Measurements from ENCODE around the gene LACRT.
A peak's percentile ranks its signal among the peaks of the same experiment; 100 is the strongest.
"Not testable (repeated sequence)": the region's sequence is repeated elsewhere in the genome, so short reads cannot be mapped to it uniquely, and the experiment has no call there.

LACRT gene

DNA sequence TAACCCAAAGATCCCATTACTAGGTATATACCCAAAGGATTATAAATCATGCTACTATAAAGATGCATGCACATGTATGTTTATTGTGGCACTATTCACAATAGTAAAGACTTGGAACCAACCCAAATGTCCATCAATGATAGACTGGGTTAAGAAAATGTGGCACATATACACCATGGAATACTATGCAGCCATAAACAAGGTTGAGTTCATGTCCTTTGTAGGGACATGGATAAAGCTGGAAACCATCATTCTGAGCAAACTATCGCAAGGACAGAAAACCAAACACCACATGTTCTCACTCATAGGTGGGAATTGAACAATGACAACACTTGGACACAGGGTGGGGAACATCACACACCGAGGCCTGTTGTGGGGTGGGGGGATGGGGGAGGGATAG, 4.4 kb upstream of the LACRT start:
- not testable (repeated sequence) for DNase-seq (ENCODE audit: low read depth)

DNA sequence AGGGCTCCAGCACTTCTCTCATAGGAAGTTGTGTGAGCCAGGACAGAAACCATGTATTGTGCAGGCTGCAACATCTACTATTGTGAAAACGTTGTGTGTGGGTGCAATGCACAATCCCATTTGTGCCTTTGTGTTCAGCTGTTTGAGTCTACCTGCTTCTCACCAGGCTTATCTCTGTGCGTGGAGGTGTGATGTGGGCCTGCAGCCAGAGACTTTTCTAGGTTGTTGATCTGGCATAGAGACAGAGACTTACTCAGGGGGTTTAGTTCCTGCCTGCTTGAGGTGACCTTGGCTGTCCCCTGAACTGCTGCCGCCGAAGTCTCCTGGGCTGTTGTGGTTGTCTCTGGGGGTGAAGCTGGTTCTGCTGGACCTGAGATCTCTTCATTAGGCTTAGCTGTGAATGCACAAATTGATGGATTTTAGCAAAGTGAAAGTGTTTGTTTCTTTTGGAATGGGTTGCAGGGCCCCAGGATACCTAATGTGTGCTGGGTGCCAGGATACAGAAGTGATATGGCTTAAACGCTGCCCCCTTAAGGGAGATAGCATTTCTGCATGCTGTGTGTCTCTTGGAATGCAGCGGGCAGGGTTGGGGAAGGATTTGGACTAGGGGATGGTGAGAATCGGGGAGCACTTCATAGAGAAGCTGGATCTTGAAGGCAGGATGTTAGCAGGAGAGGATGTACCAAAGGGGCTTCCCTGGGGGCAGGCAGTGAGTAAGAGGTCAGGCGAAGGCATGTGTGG, 2.5 kb downstream of the LACRT start:
- DNase-seq (ENCODE audit: low read depth) = no peak

DNA sequence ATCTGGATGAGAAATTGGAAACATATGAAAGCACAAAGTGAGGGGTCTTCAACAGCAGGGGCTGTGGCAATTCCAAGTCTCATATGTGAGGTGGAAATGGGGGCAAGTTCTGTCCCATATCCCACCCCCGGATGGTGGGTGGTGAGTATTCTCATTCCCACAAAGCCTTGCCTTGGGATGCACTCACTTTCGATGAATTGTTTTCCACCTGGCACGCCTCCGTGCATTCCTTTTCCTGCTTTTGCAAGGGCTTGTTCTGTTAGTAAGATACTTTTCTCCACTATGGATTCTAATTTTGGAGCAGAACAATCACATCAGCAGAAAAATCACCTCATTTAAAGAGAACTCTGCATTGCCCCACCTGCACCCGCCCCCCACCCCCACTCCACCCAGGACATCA, 3.1 kb downstream of the LACRT start:
- DNase-seq (ENCODE audit: low read depth) = no peak

DNA sequence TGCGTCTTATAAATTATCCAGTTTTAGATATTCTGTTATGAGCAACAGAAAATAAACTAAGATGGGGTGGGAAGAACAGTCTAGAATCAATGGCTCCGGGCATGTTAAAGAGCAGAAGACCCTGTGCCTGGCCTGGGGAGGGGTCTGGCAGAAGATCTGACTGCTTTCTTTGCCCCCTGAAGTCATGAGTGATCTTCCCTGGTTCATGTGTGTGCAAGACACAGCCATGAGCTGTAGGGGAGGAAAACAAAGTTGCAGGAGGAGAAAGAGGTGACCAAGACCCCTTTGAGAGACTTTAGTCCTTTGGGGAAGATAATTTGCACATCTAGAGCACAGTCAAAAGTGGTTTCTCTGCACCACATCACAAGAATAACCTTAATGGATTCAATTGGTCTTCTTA, 4.8 kb downstream of the LACRT start:
- DNase-seq (ENCODE audit: low read depth) = no peak

GRCh38 chr12:54628186-54628846, 6.4 kb downstream of the LACRT start:
- no peak for DNase-seq (ENCODE audit: low read depth)

GRCh38 chr12:54627304-54627703, 7.4 kb downstream of the LACRT start:
- no peak for DNase-seq (ENCODE audit: low read depth)

DNA sequence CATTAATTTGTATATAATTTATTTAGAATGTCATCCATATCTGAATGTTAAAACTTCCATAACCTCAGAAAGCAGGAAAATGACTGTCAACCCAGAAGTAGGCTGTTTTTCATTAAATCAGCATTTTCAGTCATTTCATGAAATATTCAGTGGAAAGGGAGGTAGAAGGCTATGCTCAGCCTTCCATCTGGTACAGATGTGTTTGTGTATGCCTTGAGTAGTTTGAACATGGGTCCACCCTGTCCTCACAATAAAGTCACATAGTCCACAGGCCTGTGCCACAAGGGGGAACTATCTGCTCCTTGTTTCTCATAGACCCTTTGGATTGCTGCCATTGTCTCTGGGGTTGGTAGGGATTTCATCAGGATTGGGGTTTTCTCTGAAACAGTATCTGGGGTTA, 9.1 kb downstream of the LACRT start:
- DNase-seq (ENCODE audit: low read depth) = no peak

DNA sequence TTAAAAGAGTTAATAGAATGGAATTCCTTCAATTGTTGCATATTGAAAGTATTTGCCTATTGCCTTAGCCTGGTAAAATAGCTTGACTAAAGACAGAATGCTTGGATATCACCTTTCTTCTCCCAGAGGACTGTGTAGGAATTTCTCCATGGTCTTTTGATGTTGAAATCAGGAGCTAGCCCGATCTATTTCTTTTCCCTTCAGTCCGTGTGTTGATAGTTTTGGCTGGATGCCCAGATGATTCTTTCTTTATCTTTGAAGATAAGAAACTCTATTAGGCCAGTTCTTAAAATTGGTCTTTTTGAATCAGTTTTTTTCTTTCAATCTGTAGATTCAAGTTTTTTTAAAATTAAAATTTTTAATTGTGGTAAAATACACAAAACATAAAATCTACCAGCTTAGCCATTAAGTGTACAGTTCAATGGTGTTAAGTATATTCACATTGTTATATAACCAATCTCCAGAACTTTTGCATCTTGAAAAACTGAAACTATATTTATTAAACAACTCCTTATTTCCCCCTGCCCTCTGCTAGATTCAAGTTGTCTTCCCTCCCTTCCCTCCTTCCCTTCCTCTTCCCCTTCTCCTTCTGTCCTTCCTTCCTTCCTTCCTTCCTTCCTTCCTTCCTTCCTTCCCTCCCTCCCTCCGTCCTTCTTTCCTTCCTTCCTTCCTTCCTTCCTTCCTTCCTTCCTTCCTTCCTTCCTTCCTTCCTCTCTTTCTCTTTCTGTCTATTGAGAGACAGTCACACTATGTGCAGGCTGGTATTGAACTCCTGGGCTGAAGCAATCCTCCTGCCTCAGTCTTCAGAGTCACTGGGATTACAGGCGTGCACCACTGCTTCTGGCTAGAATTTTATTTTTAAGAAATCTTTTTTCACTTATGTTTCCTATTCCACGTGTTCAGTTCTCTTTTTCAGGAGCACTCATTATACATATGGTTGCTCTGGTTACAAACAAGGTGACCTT, 10.1 kb downstream of the LACRT start:
- no peak for DNase-seq (ENCODE audit: low read depth)

- DNase-seq (ENCODE audit: low read depth) = no peak
These were observed 12.1 kb downstream of the LACRT start for GRCh38 chr12:54622463-54623183.

- DNase-seq (ENCODE audit: low read depth) = no peak
These were observed 17.6 kb downstream of the LACRT start for GRCh38 chr12:54616933-54617680.

DNA sequence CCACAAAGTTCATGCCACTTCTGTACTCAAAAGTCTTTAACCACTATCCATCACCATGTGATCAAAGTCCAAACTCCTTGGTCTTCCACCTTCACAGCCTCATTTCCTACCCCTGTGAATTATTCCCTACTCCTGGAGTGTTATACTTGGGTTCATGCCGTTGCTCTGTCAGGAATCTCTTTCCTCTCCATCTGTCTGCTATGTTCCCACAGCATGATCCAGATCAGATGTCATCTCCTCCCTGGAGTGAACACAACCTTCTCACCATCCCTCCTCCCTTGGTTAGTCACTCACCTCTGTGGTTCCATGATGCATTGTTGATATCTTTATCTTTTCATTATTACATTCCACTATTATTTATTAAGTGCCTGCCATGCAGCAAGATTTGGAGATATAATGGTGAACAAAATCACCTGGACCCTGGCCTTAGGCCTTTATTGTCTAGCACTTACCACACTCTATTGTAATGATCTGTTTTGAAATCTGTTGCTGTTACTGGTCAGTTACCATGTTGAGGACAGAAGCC, 22.4 kb downstream of the LACRT start:
- no peak for DNase-seq (ENCODE audit: low read depth)

- no peak for DNase-seq (ENCODE audit: low read depth)
These were observed 23.0 kb downstream of the LACRT start for GRCh38 chr12:54611715-54612149.

DNA sequence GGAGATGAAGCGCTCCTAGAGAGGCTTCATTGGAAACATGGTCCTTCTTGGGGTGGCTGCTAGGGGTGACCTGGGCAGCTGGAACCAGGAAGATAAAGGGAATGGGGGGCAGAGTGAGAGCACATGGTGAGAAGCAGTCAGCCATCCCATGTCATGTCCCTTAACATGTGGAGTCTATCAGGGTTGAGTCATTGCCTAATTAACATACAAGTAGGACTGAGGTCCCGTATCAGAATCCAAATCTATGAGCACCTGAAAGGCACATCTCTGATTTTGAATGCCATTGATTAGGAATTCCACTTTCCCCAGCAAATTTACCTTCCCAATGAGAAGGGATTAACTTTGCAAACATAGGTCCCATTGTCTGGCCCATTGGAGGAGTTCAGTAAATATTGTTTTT, 25.9 kb downstream of the LACRT start:
- no peak for DNase-seq (ENCODE audit: low read depth)

DNA sequence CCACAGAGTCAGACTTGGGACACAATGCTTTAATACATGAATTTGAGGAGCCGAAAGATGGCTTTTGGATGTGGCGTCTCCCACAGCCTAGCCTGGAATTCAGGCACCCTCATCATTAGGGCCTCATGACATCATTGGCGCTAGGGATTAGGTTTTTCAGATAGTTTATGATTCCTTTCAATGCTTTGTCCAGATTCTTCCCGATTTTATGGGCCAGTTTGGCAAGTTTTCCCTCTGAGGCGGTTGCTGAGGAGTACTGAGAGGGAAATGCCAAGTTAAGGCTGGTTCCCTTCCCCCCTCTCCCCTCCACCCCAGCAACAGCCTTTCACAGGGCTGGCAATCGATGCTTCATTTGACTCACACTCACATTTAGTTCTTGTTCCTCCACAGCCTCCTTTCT, 26.5 kb downstream of the LACRT start:
- no peak for DNase-seq (ENCODE audit: low read depth)

- no peak for DNase-seq (ENCODE audit: low read depth)
These were observed 28.1 kb downstream of the LACRT start for GRCh38 chr12:54606556-54606955.

GRCh38 chr12:54605138-54605970, 29.3 kb downstream of the LACRT start:
- DNase-seq (ENCODE audit: low read depth) = no peak

DNA sequence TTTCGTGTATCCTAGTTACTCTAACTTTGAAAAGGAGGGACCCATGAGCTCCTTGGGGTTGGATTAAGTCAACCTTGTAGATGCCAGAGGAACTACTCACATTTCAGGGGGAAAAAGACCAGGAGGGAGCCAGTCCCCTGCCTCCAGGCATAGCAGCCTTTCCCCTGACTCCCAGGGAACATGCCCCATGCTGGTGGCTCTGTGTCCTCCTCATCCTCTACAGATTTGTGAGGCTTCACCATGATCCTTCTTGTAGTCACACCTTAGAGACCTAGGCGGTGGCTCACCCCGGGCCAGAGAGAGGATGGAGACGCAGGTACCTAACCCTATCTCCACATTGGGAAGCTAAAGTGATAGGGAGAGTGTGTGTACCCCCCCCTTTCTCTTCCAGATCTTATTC, 30.3 kb downstream of the LACRT start:
- DNase-seq (ENCODE audit: low read depth) = no peak

DNA sequence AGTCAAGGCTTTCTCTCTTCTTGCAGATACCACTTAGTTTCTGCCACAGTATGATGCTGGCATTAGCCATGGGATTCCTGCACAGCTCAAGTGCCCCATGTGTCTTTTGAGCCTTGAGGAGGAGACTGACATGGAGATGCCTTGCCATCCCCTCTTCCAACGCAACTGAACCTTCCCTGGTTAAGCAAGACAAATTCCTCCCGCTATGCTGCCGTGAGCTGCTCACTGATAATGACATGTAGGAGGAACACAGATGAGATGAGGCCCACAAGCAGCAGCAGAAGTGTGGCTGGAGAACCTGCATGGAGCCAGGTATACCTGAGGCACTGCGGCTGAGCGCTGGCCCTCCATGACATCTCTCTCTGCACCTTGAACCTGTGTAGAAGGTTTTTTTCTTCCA, 30.8 kb downstream of the LACRT start:
- no peak for DNase-seq (ENCODE audit: low read depth)

GRCh38 chr12:54603173-54603814, 31.4 kb downstream of the LACRT start:
- DNase-seq (ENCODE audit: low read depth) = peak; percentile 29

DNA sequence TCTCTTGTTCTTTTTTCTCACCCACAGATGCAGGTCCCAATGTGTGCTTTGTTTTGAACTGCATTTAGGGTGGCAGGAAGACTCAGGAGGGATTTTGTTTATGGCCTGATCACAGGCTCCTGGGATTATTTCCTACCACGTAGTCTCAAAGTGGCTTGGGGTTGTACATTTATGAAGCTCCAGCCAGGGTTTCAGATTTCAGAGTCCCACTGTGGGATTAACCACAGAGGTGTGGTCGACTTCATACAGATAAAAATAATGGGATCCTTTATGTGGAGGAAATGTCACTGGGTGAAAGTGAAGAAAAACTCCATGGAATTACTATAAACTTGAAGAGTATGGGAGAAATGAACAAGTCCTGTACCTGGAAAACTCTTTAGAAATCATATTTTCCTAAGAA, 32.0 kb downstream of the LACRT start:
- DNase-seq (ENCODE audit: low read depth) = no peak
